Measurements from ENCODE around the gene MYO7A.

DNA sequence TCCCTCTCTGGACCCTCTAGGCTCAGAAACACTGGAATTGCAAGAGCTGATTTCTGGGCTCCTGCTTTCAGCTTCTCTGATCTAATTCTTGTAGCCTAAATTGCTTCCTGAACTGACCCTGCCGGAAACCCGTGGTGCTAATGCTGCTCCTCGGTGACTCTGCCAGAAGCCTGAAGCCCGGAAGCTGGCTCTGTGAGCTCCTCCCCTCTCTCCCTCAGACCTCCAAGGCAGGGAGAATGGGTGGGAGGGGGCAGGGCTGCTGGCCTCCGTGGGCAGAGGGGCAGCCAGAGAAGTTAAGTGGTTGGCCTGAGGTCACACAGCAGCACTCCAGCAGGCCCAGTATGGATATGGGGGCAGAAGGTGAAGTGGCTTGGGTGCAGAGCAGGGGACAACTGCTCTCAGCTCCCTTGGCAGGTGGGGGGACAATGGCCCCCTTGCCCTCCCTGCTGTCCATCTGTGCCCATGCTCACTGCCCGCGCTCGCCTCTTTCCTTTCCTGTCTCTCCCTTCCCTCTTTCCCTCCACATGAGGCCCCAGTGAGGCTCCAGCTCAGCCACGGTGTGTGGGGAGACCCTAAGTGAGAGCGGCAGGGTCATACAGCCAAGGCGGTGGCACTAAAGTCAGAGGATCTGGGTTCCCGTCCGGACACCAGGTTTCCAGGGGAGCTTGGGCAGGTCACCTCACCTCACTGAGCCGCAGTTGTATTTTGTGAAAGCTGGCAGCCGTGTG is 45.0 kb upstream of the MYO7A start:
- TF ChIP-seq, protein P1, sequence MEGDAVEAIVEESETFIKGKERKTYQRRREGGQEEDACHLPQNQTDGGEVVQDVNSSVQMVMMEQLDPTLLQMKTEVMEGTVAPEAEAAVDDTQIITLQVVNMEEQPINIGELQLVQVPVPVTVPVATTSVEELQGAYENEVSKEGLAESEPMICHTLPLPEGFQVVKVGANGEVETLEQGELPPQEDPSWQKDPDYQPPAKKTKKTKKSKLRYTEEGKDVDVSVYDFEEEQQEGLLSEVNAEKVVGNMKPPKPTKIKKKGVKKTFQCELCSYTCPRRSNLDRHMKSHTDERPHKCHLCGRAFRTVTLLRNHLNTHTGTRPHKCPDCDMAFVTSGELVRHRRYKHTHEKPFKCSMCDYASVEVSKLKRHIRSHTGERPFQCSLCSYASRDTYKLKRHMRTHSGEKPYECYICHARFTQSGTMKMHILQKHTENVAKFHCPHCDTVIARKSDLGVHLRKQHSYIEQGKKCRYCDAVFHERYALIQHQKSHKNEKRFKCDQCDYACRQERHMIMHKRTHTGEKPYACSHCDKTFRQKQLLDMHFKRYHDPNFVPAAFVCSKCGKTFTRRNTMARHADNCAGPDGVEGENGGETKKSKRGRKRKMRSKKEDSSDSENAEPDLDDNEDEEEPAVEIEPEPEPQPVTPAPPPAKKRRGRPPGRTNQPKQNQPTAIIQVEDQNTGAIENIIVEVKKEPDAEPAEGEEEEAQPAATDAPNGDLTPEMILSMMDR (IDR thresholded peaks at IDR 0.05) = no peak
- TF ChIP-seq, protein P2, sequence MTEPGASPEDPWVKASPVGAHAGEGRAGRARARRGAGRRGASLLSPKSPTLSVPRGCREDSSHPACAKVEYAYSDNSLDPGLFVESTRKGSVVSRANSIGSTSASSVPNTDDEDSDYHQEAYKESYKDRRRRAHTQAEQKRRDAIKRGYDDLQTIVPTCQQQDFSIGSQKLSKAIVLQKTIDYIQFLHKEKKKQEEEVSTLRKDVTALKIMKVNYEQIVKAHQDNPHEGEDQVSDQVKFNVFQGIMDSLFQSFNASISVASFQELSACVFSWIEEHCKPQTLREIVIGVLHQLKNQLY (CRISPR knock-in tag; IDR thresholded peaks at IDR 0.05) = no peak
- no peak for TF ChIP-seq JUN (CRISPR knock-in tag; IDR thresholded peaks at IDR 0.05)
- TF ChIP-seq, protein P3, sequence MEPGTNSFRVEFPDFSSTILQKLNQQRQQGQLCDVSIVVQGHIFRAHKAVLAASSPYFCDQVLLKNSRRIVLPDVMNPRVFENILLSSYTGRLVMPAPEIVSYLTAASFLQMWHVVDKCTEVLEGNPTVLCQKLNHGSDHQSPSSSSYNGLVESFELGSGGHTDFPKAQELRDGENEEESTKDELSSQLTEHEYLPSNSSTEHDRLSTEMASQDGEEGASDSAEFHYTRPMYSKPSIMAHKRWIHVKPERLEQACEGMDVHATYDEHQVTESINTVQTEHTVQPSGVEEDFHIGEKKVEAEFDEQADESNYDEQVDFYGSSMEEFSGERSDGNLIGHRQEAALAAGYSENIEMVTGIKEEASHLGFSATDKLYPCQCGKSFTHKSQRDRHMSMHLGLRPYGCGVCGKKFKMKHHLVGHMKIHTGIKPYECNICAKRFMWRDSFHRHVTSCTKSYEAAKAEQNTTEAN (CRISPR knock-in tag; IDR thresholded peaks at IDR 0.05) = no peak
- no peak for TF ChIP-seq ZNF121 (CRISPR knock-in tag; IDR thresholded peaks at IDR 0.05)
- TF ChIP-seq, protein P4, sequence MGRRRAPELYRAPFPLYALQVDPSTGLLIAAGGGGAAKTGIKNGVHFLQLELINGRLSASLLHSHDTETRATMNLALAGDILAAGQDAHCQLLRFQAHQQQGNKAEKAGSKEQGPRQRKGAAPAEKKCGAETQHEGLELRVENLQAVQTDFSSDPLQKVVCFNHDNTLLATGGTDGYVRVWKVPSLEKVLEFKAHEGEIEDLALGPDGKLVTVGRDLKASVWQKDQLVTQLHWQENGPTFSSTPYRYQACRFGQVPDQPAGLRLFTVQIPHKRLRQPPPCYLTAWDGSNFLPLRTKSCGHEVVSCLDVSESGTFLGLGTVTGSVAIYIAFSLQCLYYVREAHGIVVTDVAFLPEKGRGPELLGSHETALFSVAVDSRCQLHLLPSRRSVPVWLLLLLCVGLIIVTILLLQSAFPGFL (CRISPR knock-in tag; IDR thresholded peaks at IDR 0.05; ENCODE audit: borderline replicate concordance) = no peak
- no peak for TF ChIP-seq TP53 (CRISPR knock-in tag; IDR thresholded peaks at IDR 0.05)
